ENCODE results near the gene MAP3K5.

Gene MAP3K5

DNA sequence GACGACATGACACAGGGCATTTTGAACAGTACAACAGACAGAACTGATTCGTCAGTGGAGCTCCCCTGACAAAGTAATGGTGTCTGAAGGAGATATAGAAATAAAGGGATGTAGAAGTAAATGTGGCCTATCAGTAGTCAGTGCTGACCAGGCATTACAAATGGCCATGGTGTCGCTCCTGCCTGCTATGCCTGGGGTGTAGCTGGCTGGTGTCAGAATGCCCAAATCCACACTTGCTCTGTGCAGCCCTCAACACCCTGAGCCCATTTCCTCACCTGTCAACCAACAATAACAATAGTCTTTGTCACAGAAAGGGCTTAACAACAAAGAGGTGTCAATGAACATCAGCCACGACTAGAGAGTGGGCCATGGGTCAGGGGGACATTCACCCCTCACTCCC lies 53.2 kb downstream of the MAP3K5 start:
- no peak for TF ChIP-seq FOXP2 (optimal IDR thresholded peaks at IDR 0.05; ENCODE audit: borderline replicate concordance, extremely low read depth, extremely low read length, insufficient read depth)
- no peak for TF ChIP-seq SIN3A (IDR thresholded peaks at IDR 0.05; ENCODE audit: borderline replicate concordance, insufficient read depth, low read length)
- TF ChIP-seq TAF1 (IDR thresholded peaks at IDR 0.05; ENCODE audit: borderline replicate concordance, insufficient read depth, low read length) = no peak
- TF ChIP-seq, protein P1, sequence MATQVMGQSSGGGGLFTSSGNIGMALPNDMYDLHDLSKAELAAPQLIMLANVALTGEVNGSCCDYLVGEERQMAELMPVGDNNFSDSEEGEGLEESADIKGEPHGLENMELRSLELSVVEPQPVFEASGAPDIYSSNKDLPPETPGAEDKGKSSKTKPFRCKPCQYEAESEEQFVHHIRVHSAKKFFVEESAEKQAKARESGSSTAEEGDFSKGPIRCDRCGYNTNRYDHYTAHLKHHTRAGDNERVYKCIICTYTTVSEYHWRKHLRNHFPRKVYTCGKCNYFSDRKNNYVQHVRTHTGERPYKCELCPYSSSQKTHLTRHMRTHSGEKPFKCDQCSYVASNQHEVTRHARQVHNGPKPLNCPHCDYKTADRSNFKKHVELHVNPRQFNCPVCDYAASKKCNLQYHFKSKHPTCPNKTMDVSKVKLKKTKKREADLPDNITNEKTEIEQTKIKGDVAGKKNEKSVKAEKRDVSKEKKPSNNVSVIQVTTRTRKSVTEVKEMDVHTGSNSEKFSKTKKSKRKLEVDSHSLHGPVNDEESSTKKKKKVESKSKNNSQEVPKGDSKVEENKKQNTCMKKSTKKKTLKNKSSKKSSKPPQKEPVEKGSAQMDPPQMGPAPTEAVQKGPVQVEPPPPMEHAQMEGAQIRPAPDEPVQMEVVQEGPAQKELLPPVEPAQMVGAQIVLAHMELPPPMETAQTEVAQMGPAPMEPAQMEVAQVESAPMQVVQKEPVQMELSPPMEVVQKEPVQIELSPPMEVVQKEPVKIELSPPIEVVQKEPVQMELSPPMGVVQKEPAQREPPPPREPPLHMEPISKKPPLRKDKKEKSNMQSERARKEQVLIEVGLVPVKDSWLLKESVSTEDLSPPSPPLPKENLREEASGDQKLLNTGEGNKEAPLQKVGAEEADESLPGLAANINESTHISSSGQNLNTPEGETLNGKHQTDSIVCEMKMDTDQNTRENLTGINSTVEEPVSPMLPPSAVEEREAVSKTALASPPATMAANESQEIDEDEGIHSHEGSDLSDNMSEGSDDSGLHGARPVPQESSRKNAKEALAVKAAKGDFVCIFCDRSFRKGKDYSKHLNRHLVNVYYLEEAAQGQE (IDR thresholded peaks at IDR 0.05; ENCODE audit: insufficient read depth in 1 of 2, low read depth in 2 of 2, low read length in 2 of 2) = no peak
- no peak for TF ChIP-seq POLR2AphosphoS5 (IDR thresholded peaks at IDR 0.05; ENCODE audit: low read depth, low read length)

GRCh38 chr6:136738692-136739057 lies 53.6 kb downstream of the MAP3K5 start:
- TF ChIP-seq FOXP2 (optimal IDR thresholded peaks at IDR 0.05; ENCODE audit: borderline replicate concordance, extremely low read depth, extremely low read length, insufficient read depth) (no peak), POLR2AphosphoS5 (IDR thresholded peaks at IDR 0.05; ENCODE audit: low read depth, low read length) (no peak), TAF1 (IDR thresholded peaks at IDR 0.05; ENCODE audit: borderline replicate concordance, insufficient read depth, low read length) (no peak), SIN3A (IDR thresholded peaks at IDR 0.05; ENCODE audit: borderline replicate concordance, insufficient read depth, low read length) (no peak)
- TF ChIP-seq, protein P1 (IDR thresholded peaks at IDR 0.05; ENCODE audit: insufficient read depth in 1 of 2, low read depth in 2 of 2, low read length in 2 of 2) = no peak

- TF ChIP-seq SIN3A (IDR thresholded peaks at IDR 0.05; ENCODE audit: borderline replicate concordance, insufficient read depth, low read length) (no peak), POLR2AphosphoS5 (IDR thresholded peaks at IDR 0.05; ENCODE audit: low read depth, low read length) (no peak)
Observed at GRCh38 chr6:136737871-136738691, 54.2 kb downstream of the MAP3K5 start.

GRCh38 chr6:136737374-136737844 lies 54.9 kb downstream of the MAP3K5 start:
- TF ChIP-seq POLR2AphosphoS5 (IDR thresholded peaks at IDR 0.05; ENCODE audit: low read depth, low read length) (no peak), SIN3A (IDR thresholded peaks at IDR 0.05; ENCODE audit: borderline replicate concordance, insufficient read depth, low read length) (no peak), TAF1 (IDR thresholded peaks at IDR 0.05; ENCODE audit: borderline replicate concordance, insufficient read depth, low read length) (no peak), FOXP2 (optimal IDR thresholded peaks at IDR 0.05; ENCODE audit: borderline replicate concordance, extremely low read depth, extremely low read length, insufficient read depth) (no peak)
- TF ChIP-seq, protein P1 (IDR thresholded peaks at IDR 0.05; ENCODE audit: insufficient read depth in 1 of 2, low read depth in 2 of 2, low read length in 2 of 2) = no peak

DNA sequence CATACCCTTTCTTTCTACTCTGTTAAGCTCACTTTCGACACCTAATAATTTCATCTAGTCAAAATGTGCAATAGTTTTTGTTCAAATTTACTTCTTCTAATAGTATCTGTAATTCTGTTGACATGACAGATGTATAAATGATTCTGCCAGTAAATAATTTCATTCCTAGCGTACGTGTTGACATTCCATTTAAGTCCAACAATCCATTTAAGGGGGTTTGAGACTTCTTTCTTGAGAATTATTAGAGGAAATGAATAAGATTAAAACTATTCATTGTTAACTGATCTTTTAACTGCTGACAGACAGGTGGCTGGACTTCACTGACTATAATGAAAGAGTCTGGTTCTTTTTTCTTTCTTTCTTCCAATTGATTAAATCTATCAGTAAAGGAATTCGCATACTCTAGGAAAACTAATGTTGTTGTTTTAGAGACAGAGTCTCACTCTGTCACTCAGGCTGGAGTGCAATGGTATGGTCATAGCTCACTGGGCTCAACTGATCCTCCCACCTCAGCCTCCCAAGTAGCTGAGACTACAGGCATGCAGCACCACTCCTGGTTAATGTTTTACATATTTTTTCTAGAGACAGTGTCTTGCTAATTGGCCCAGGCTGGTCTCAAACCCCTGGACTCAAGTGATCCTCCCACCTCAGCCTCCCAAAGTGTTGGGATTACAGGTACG lies 55.9 kb downstream of the MAP3K5 start:
- TF ChIP-seq POLR2AphosphoS5 (IDR thresholded peaks at IDR 0.05; ENCODE audit: low read depth, low read length) (no peak), TAF1 (IDR thresholded peaks at IDR 0.05; ENCODE audit: borderline replicate concordance, insufficient read depth, low read length) (no peak), FOXP2 (optimal IDR thresholded peaks at IDR 0.05; ENCODE audit: borderline replicate concordance, extremely low read depth, extremely low read length, insufficient read depth) (no peak)
- TF ChIP-seq, protein P1 (IDR thresholded peaks at IDR 0.05; ENCODE audit: insufficient read depth in 1 of 2, low read depth in 2 of 2, low read length in 2 of 2) = no peak
